Motor neuron (in vitro differentiated cells): ENCODE measurements around the gene ST8SIA5. TPM values are rescaled to one million over a fixed set of nuclear protein-coding genes. Genes with fewer than 3 reads are reported as not detected.

Experiments used
- ATAC-seq, 8 experiments: fragments of 200-7000 bp; cut with Tn5 transposase; replicated peaks in 6 of 8; 2 replicates each; pipeline ENCODE4 v1.8.0; 2021; ENCODE audit warnings: mild to moderate bottlenecking in 8 of 8, moderate library complexity in 8 of 8
- H3K27ac ChIP-seq, 2 donors: fragments of 250-450 bp; sonication (Bioruptor Pico); 2 replicates each; pipeline ENCODE4 v1.9.0; 2021; ENCODE audit warnings: antibody characterized with exemption in 2 of 2, mild to moderate bottlenecking in 2 of 2, moderate library complexity in 1 of 2
- H3K4me1 ChIP-seq, 2 donors: fragments of 250-450 bp; sonication (Bioruptor Pico); replicated peaks in 1 of 2; 2 replicates each; pipeline ENCODE4 v1.6.1; 2021; ENCODE audit warnings: antibody characterized with exemption in 2 of 2, mild to moderate bottlenecking in 2 of 2, moderate library complexity in 1 of 2
- H3K4me3 ChIP-seq, 5 donors: fragments of 250-450 bp; sonication (Bioruptor Pico); 2 replicates each; pipeline ENCODE4 v1.9.0; 2021; ENCODE audit warnings: antibody characterized with exemption in 5 of 5, mild to moderate bottlenecking in 5 of 5, moderate library complexity in 4 of 5
- WGBS, 10 experiments: fragments of 450-650 bp; shearing (Covaris generic); methylation state at CpG; one replicate each; pipeline ENCODE4 v1.0.0; 2022; 5-methylcytosine and 5-hydroxymethylcytosine counted together
- in situ Hi-C, 9 experiments: fragments of 400-800 bp; cut with MboI; loops; one replicate each; pipeline ENCODE4 v1.15.0; 2021; ENCODE audit warnings: low sequenced_read_pairs in 9 of 9, low pct_unique_long_range_greater_than_20kb in 2 of 9; ENCODE audit not compliant: unreplicated experiment in 9 of 9
- total RNA-seq, 8 experiments: library from RNA; unstranded; fragments of 300-600 nt; gene quantifications; 2 replicates each; pipeline versions ENCODE4 v1.2.3 to v1.2.4, GENCODE V29; 2022

The ST8SIA5 gene
- total RNA-seq, 8 experiments from 2014 or later: 0.10 to 2.8 (median 0.88) TPM

DNA sequence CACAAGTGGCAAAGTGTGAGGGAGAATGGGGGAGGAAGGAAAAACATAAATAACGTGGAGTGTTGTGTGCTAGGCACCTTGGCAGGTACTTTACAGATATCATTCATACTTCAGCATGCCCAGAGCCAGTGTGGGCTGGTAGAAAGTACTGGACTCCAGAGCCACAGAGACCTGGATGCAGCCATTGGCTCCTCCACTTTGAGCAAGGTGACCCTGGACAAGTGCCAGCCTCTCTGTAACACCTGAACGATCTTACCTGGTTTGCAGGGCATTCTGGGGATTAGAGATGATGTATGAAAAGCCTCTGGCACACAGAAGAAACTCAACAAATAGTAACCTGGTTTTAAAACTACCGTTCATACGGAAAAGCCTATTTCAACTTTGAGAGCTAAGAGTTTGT, 106.2 kb downstream of the ST8SIA5 start:
- 0 to 100% (median 86%) methylated on average over 1 to 4 of the region's 4 CpGs; no CpG with 5 or more reads in 3 of the 10 experiments for WGBS, 10 experiments

GRCh38 chr18:46649071-46649862, 107.6 kb downstream of the ST8SIA5 start:
- Histone ChIP-seq H3K27ac (no peak overlapping the region), H3K4me1 (no peaks in the 10 kb centered on the region), H3K4me3 (no peak overlapping the region)
- ATAC-seq: no peak
- in situ Hi-C loops: loop anchor here in 1 of 9 experiments (25.0 kb wide), 1 partner anchor 362 kb away; no protein-coding TSS in a partner anchor
- 0 to 100% (median 68%) methylated on average over 1 to 10 of the region's 12 CpGs; no CpG with 5 or more reads in 3 of the 10 experiments for whole genome bisulfite sequencing, 10 experiments

More for the DNA sequence above, 106.2 kb downstream of the ST8SIA5 start:
- H3K27ac ChIP-seq: no peak overlapping the region
- no peak for ATAC-seq
- H3K4me3 ChIP-seq: no peak overlapping the region
- in situ Hi-C loops: loop anchor here (10.0 to 25.0 kb wide), 5 partner anchors 363 to 513 kb away; a partner anchor contains a TSS
- no peaks in the 10 kb centered on the region for H3K4me1 ChIP-seq

- H3K4me1 ChIP-seq: no peaks in the 10 kb centered on the region
- in situ Hi-C loops: loop anchor here in 1 of 9 experiments (25.0 kb wide), 1 partner anchor 359 kb away; no protein-coding TSS in a partner anchor
- no peak overlapping the region for H3K4me3 ChIP-seq
- WGBS, 10 experiments: 13 to 100% (median 66%) methylated on average over 1 to 3 of the region's 7 CpGs; no CpG with 5 or more reads in 4 of the 10 experiments
- no peak for ATAC-seq
- H3K27ac ChIP-seq: no peak overlapping the region
These were observed 110.4 kb downstream of the ST8SIA5 start for GRCh38 chr18:46646468-46646867.

DNA sequence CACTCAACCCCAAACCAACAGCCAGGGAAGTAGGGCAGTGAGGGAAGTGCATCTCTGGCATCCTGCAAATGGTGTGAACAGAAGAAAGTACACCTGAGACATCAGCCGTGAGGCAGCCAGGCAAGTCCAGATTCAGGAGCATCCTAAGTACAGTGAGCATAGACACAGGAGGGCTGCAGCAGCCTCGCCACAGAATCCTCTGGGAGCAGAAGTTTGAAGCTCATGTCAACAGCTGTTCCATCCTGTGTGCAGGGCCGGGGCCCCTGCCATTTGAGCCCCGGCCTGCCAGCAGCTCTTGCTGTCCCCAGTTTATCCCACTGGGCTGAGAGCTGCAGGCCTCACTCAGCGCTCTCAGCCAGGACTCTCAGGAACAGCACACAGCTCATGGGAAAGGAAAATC, 114.3 kb downstream of the ST8SIA5 start:
- 0 to 75% (median 52%) methylated on average over 1 to 4 of the region's 5 CpGs; no CpG with 5 or more reads in 5 of the 10 experiments for WGBS, 10 experiments
- Histone ChIP-seq H3K27ac (no peak overlapping the region), H3K4me3 (no peak overlapping the region), H3K4me1 (no peaks in the 10 kb centered on the region)
- in situ Hi-C loops: loop anchor here in 1 of 9 experiments (25.0 kb wide), 1 partner anchor 355 kb away; no protein-coding TSS in a partner anchor
- no peak for ATAC-seq

DNA sequence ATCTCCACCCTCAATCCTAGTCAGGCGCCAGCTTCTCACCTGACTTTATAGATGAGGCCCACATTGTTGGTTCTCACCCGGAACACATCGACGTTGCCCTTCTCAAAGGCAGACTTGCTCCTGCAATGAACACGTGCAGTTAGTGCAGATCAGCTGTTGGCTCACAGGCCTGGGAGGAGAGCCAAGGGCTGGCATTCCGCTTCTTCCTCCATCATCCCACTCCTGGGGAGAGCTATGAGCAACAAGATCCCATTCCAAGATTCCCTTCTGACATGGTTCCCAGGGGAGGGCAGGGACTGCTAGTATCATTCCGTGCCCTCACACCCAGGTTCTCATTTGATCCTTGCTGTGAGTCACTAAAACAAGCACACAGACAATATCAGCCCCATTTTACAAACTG, 114.9 kb downstream of the ST8SIA5 start:
- 17 to 90% (median 70%) methylated on average over 2 to 6 of the region's 7 CpGs; no CpG with 5 or more reads in 1 of the 10 experiments for WGBS, 10 experiments
- no peak for ATAC-seq
- in situ Hi-C loops: loop anchor here in 1 of 9 experiments (25.0 kb wide), 1 partner anchor 355 kb away; no protein-coding TSS in a partner anchor
- no peak overlapping the region for H3K27ac ChIP-seq
- H3K4me1 ChIP-seq: no peaks in the 10 kb centered on the region
- no peak overlapping the region for H3K4me3 ChIP-seq

DNA sequence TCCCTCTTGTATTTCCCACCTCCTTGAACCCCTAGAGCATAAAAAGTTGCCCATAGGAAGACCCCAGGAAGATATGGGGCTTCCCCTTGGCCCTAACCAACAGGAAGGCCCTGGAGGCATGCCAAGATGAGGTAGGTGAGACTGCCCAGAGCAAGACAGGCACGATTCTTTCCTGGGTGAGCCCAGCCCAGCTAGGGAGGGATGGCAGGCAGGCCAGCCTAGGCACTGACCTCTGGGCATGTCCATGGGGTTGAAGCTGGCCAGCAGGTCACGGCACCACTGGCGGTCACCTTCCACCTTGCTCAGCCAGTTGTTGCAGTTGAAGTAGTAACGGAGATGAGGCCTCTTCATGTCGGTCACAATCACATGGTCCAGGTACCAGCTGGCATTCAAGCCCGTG, 117.5 kb downstream of the ST8SIA5 start:
- in situ Hi-C loops: loop anchor here in 1 of 9 experiments (25.0 kb wide), 1 partner anchor 352 kb away; no protein-coding TSS in a partner anchor
- 41 to 100% (median 83%) methylated on average over 1 to 5 of the region's 6 CpGs; no CpG with 5 or more reads in 2 of the 10 experiments for WGBS, 10 experiments
- H3K4me3 ChIP-seq: no peak overlapping the region
- no peak for ATAC-seq
- H3K4me1 ChIP-seq: no peaks in the 10 kb centered on the region
- H3K27ac ChIP-seq: no peak overlapping the region

GRCh38 chr18:46636040-46636630, 120.7 kb downstream of the ST8SIA5 start:
- H3K4me3 ChIP-seq: no peak overlapping the region
- no peak overlapping the region for H3K27ac ChIP-seq
- no peaks in the 10 kb centered on the region for H3K4me1 ChIP-seq
- in situ Hi-C loops: loop anchor here in 1 of 9 experiments (25.0 kb wide), 1 partner anchor 349 kb away; no protein-coding TSS in a partner anchor
- ATAC-seq: no peak
- WGBS, 10 experiments: 0 to 100% (median 60%) methylated on average over 1 to 4 of the region's 7 CpGs; no CpG with 5 or more reads in 3 of the 10 experiments

- no peak for ATAC-seq
- H3K27ac ChIP-seq: no peak overlapping the region
- H3K4me1 ChIP-seq: no peaks in the 10 kb centered on the region
- no peak overlapping the region for H3K4me3 ChIP-seq
- in situ Hi-C loops: loop anchor here in 1 of 9 experiments (25.0 kb wide), 1 partner anchor 345 kb away; no protein-coding TSS in a partner anchor
- WGBS, 10 experiments: 38 to 86% (median 65%) methylated on average over 2 to 6 of the region's 8 CpGs; no CpG with 5 or more reads in 1 of the 10 experiments
These were observed 124.3 kb downstream of the ST8SIA5 start for GRCh38 chr18:46632401-46633071.

DNA sequence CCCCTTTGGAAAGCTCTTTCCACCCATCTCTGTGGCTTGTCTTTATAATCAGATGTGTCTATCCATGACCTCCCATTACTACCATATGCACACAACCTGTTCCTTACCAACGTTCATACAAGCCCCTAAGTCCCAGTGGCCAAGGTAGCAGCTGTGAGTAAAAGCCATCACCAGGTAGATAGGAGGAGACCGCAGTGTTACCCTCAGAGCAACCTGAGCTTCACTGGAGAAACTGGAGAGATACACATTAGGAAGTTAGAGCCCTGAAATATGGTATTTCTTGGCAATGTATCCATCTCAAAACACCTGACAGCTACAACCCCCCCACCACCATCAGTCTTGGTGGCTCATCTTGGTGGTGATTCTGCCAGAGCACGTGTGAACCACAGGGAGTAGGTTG, 125.9 kb downstream of the ST8SIA5 start:
- ATAC-seq: no peak
- in situ Hi-C loops: loop anchor here in 1 of 9 experiments (25.0 kb wide), 1 partner anchor 344 kb away; no protein-coding TSS in a partner anchor
- 0 to 60% (median 50%) methylated on average over 1 to 3 of the region's 3 CpGs; no CpG with 5 or more reads in 6 of the 10 experiments for WGBS, 10 experiments

GRCh38 chr18:46630160-46630559, 126.7 kb downstream of the ST8SIA5 start:
- in situ Hi-C loops: loop anchor here in 1 of 9 experiments (25.0 kb wide), 1 partner anchor 343 kb away; no protein-coding TSS in a partner anchor
- 0 to 100% (median 31%) methylated on average over 1 to 2 of the region's 4 CpGs; no CpG with 5 or more reads in 4 of the 10 experiments for WGBS, 10 experiments
- H3K27ac ChIP-seq: no peak overlapping the region

More for the DNA sequence above, 125.9 kb downstream of the ST8SIA5 start:
- Histone ChIP-seq H3K27ac (no peak overlapping the region), H3K4me1 (no peaks in the 10 kb centered on the region), H3K4me3 (no peak overlapping the region)

DNA sequence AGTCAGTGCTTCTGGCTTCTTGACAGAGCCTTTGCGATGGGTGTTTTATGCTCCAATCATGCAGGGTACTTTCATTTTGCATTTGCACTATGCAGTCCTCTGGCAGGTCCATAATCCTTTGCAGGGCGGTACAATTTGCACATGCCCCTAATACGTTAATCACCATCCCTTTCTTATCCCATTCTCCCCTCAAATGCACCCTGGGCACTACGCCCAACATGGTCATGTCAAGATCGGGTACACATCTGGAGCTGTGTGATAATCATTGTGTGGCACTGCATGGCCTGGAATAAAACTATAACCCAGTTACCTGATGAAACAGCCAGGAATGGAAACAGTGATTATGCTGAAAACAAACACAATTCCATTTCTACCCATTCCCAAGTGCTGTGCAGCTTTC, 127.5 kb downstream of the ST8SIA5 start:
- no peak for ATAC-seq
- Histone ChIP-seq H3K4me1 (no peaks in the 10 kb centered on the region), H3K27ac (no peak overlapping the region), H3K4me3 (no peak overlapping the region)
- 50 to 100% (median 71%) methylated on average over 1 to 4 of the region's 5 CpGs; no CpG with 5 or more reads in 3 of the 10 experiments for WGBS, 10 experiments
- in situ Hi-C loops: loop anchor here in 1 of 9 experiments (25.0 kb wide), 1 partner anchor 342 kb away; no protein-coding TSS in a partner anchor

More at GRCh38 chr18:46630160-46630559, 126.7 kb downstream of the ST8SIA5 start:
- ATAC-seq: peak in 2 of 8 experiments; percentile 66 to 70
- Histone ChIP-seq H3K4me3 (no peak overlapping the region), H3K4me1 (no peaks in the 10 kb centered on the region)

GRCh38 chr18:46628206-46628605, 128.6 kb downstream of the ST8SIA5 start:
- in situ Hi-C loops: loop anchor here in 1 of 9 experiments (25.0 kb wide), 1 partner anchor 341 kb away; no protein-coding TSS in a partner anchor
- Histone ChIP-seq H3K4me3 (no peak overlapping the region), H3K27ac (no peak overlapping the region), H3K4me1 (no peaks in the 10 kb centered on the region)
- no peak for ATAC-seq
- WGBS, 10 experiments: 0 to 72% (median 41%) methylated on average over 1 to 4 of the region's 5 CpGs; no CpG with 5 or more reads in 6 of the 10 experiments
